HG02763 (cell line): ENCODE results near the gene ACO2.
"Not testable (repeated sequence)": the region's sequence is repeated elsewhere in the genome, so short reads cannot be mapped to it uniquely, and the experiment has no call there.

ENCODE experiments used
- ATAC-seq: cut with Tn5 transposase; IDR thresholded peaks from one replicate; pipeline ENCODE4 v1.9.1; 2021; ENCODE audit warnings: mild to moderate bottlenecking, moderate library complexity; ENCODE audit not compliant: unreplicated experiment

ACO2 gene

GRCh38 chr22:41563051-41563711, 94.3 kb downstream of the ACO2 start:
- no peak for ATAC-seq

DNA sequence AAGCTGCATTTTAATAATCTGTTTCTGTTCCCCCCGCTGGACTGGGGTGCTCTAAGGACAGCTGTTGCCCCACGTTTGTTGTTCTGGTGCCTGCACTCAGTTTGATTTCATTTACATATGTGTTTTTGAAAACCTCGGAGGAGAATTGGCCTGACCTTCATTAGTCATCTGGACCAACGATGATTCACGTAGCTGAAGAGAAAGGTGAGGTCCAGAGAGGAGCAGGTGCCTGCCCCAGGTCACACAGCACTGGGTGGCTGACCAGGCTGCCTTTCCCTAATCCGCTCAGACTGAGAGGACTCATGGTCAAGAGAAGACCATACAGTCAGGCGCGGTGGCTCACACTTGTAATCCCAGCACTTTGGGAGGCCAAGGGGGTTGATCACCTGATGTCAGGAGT, 95.6 kb downstream of the ACO2 start:
- no peak for ATAC-seq

DNA sequence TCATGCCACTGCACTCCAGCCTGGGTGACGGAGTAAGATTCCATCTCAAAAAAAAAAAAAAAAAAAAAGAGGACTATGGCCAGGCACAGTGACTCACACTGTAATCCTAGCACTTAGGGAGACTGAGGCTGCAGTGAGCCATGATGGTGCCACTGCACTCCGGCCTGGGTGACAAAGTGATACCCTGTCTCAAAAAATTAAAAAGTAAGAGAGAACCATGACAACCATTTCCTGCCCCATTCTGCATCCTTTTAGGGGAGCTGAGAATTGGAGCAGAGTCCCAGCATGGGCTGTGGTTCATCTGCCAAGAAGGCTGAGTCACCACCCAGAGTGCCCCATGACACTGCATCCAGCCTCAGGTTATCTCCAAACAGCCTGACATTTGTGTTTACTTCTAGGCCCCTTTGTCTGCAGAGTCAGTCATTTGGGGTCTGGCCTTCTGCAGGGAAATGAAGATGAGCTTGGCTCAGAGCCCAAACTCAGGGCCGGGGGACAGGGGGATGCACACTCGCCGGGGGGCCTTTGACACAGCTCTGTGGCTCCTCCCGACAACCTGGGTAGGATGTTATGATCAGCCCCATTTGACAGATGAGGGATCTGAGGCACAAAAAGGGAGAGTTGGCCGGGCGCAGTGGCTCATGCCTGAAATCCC, 96.6 kb downstream of the ACO2 start:
- ATAC-seq: no peak

- ATAC-seq: no peak
Measured at GRCh38 chr22:41567512-41567768, 98.5 kb downstream of the ACO2 start.

DNA sequence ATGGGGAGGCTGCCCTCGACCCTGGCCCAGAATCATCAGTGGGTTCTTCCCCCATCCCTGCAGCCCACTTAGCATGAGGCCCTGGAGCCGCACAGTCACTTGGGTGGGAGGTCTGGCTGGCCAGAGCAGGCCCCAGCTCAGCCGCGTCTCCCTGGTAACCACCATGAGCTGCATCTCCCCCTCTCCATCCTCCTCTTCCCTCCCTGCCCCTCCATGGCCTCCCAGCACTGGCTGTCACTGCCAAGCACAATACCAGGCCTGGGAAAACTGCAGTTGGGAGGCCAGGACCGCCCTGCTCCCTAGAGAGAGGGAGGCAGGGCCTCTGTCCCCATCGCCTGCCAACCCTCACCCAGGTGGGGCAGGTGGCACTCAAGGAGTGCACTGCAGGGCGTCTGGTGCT, 99.9 kb downstream of the ACO2 start:
- no peak for ATAC-seq

DNA sequence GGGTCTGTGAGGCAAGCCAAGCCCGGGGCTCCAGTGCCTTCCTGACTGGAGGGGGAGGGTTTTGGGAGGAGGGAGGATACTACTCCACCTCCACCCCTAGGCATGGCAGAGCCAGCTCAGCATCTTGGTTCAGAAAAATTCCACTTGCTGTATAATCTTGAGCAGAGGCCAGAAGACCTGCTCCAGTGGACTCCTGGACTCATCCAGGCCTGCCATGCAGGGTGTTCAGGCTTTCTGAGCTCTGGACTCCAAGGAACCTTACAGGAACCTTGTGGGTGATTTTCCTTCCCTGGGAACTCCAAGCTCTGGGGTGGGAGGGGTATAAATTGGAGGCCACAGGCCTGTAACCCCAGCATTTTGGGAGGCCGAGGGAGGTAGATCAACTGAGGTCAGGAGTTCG, 101.3 kb downstream of the ACO2 start:
- no peak for ATAC-seq

DNA sequence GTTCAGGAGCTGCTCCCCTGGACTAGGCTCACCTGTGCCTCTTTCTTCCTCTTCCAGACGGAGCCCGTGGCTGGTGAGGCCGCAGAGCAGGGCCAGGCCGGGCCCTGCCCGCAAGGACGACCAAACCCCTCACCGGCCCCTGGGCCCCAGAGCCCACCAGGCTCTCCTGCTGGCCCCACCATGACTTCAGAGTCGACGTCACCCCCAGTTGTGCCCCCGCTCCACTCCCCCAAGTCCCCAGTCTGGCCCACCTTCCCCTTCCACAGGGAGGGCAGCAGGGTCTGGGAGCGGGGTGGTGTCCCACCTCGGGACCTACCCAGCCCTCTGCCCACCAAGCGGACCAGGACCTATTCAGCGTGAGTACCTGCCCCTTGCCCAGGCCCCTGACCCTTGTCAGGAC, 102.9 kb downstream of the ACO2 start:
- ATAC-seq: no peak

DNA sequence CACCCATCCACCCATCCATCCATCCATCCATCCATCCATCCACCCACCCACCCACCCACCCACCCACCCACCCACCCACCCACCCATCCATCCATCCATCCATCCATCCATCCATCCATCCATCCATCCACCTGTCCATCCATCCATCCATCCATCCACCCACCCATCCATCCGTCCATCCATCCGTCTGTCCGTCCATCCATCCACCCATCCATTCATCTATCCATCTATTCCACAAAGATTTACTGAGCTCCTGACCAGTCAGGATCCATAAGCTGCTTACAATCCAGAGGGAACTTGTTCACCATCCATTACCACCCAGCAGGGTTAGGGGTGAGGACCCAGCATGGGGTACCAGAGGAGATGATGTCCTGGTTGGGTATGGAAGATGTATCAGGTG, 103.4 kb downstream of the ACO2 start:
- not testable (repeated sequence) for ATAC-seq

- no peak for ATAC-seq
Measured at GRCh38 chr22:41573677-41574076, 104.8 kb downstream of the ACO2 start.

GRCh38 chr22:41574847-41575381, 106.0 kb downstream of the ACO2 start:
- ATAC-seq: no peak

- no peak for ATAC-seq
Measured at GRCh38 chr22:41575533-41575932, 106.6 kb downstream of the ACO2 start.

GRCh38 chr22:41576877-41577276, 108.0 kb downstream of the ACO2 start:
- ATAC-seq: no peak

GRCh38 chr22:41578114-41578513, 109.2 kb downstream of the ACO2 start:
- no peak for ATAC-seq
